ENCODE data around the gene TOP3B. TPM values are rescaled to one million over a fixed set of nuclear protein-coding genes. Genes with fewer than 3 reads are reported as not detected.

Gene TOP3B
- total RNA-seq, 2 donors from 2014 or later = 26.0 to 40.4 TPM

DNA sequence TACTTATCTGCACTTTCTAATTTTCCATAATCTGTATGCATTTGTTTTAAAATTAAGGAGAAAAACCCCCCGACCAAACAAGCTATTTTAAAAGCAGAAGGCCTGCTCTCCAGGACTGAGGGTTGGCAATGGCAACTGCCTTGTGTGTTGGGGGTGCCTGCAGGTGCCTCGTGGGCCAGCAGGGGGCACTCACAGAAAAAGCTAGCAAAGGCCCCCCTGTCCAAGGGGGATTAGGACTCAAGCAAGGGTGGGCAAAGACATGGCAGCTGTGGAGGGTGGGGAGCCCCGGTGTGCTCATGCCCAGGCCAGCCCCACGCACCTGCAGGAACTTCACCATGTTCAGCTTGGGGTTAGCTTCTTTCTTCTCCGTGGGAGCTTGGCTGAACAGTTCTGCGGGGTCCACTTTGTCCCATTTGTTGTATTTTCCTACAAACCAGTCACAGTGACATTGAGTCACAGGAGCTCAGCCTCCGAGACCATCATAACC lies 10.3 kb downstream of the TOP3B start:
- no peaks in the 10 kb centered on the region for H3K4me1 ChIP-seq (ENCODE audit: control insufficient read depth in 1 of 2, low read depth in 2 of 2)
- H3K4me3 ChIP-seq = no peak overlapping the region
- peaks cover 41% of the 10 kb centered on the region for H3K36me3 ChIP-seq
- H3K27ac ChIP-seq = no peak overlapping the region
- peak; percentile 67 for TF ChIP-seq CTCF (IDR thresholded peaks at IDR 0.05)
- ATAC-seq (ENCODE audit: insufficient number of reproducible peaks, low FRiP score, low read depth) = no peak
- DNase-seq (ENCODE audit: low spot score) = no peak
- H3K9me3 ChIP-seq = no peaks in the 10 kb centered on the region
- no peaks in the 10 kb centered on the region for H3K27me3 ChIP-seq (replicated peaks; ENCODE audit: insufficient read depth)

GRCh38 chr22:21971858-21972275 lies 10.7 kb downstream of the TOP3B start:
- DNase-seq (ENCODE audit: low spot score) = no peak
- Histone ChIP-seq H3K9me3 (no peaks in the 10 kb centered on the region), H3K4me3 (no peak overlapping the region), H3K4me1 (ENCODE audit: control insufficient read depth in 1 of 2, low read depth in 2 of 2) (no peaks in the 10 kb centered on the region), H3K27ac (no peak overlapping the region), H3K27me3 (replicated peaks; ENCODE audit: insufficient read depth) (no peaks in the 10 kb centered on the region), H3K36me3 (peaks cover 46% of the 10 kb centered on the region)
- no peak for TF ChIP-seq CTCF (IDR thresholded peaks at IDR 0.05)
- no peak for ATAC-seq (ENCODE audit: insufficient number of reproducible peaks, low FRiP score, low read depth)

DNA sequence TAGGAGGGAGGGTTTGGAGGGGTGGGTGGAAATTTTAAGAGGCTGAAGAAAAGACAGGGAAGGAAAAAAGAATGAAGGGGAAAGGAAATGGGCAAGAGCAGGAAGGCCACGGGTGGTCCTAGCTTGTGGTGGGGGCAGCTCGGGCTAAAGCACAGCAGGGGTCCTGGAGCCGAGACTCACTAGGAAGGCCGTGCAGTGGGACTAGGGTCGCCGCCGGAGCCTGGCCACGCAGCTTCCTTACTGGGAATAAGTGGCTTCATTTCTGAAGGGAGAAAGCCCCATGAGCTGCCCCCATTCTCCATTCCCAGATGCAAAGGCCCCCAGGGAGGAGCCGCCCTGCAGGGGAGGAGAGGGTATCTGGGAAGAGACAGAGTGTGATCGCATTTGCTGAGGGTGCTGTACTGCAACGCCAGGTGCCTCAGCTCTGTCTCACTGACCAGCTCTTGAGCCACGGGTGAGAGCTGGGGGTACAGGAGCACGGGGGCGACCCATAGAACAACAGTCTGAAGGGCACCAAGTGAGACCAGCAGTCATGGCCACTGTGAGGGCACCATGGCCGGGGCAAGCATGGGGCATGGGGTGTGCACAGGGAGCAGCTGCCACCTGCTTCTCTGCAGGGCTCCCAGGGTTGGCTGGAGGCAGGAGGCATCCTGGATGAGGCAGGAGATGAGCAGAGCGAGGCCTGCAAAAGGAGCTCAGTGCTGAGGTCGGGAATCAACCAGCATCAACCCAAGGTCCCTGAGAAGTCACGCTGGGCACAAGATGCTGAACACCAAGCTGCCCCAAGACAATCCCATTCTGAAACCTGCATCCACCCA lies 11.6 kb downstream of the TOP3B start:
- H3K27ac ChIP-seq = no peak overlapping the region
- no peak for ATAC-seq (ENCODE audit: insufficient number of reproducible peaks, low FRiP score, low read depth)
- no peaks in the 10 kb centered on the region for H3K9me3 ChIP-seq
- peaks cover 49% of the 10 kb centered on the region for H3K36me3 ChIP-seq
- no peak for TF ChIP-seq CTCF (IDR thresholded peaks at IDR 0.05)
- no peak overlapping the region for H3K4me3 ChIP-seq
- no peaks in the 10 kb centered on the region for H3K4me1 ChIP-seq (ENCODE audit: control insufficient read depth in 1 of 2, low read depth in 2 of 2)
- no peak for DNase-seq (ENCODE audit: low spot score)
- H3K27me3 ChIP-seq (replicated peaks; ENCODE audit: insufficient read depth) = no peaks in the 10 kb centered on the region

GRCh38 chr22:21970037-21970799 lies 12.4 kb downstream of the TOP3B start:
- Histone ChIP-seq H3K9me3 (no peaks in the 10 kb centered on the region), H3K4me3 (no peak overlapping the region), H3K27ac (no peak overlapping the region), H3K27me3 (replicated peaks; ENCODE audit: insufficient read depth) (no peaks in the 10 kb centered on the region), H3K4me1 (ENCODE audit: control insufficient read depth in 1 of 2, low read depth in 2 of 2) (no peaks in the 10 kb centered on the region), H3K36me3 (peaks cover 55% of the 10 kb centered on the region)
- no peak for TF ChIP-seq CTCF (IDR thresholded peaks at IDR 0.05)
- DNase-seq (ENCODE audit: low spot score) = no peak
- ATAC-seq (ENCODE audit: insufficient number of reproducible peaks, low FRiP score, low read depth) = no peak

DNA sequence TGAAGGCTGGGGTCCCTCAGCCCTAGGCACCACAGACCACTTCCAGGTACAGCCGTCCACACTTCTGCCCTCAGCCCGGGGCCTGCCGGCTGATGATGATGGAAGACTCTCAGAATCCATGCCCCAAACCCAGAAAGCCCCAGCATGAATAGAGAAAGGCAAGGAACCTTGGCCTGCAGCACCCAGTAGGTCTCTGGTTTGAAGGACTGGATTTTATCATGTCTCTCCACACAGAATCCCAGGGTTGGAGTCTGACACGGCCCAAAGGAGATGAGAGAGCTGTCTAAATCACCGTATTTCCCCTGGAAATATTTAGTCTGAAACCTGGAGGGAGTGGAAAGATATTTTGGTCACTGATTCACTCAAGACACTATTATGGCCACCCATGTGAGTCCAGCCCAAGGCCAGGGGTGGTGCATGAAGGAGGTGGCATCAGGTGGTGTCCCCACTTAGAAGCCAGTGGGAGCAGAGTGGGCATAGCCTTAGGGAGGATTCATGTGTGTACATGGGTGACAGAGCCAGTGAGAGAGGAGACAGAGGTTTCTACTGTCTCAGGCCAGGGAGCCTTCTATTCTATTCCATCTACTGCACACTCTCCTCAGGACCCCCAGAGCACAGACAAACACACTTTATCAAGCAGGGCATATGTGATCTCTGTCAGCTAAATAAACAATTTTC lies 14.0 kb downstream of the TOP3B start:
- Histone ChIP-seq H3K36me3 (peaks cover 54% of the 10 kb centered on the region), H3K27ac (no peak overlapping the region), H3K27me3 (replicated peaks; ENCODE audit: insufficient read depth) (no peaks in the 10 kb centered on the region), H3K4me3 (no peak overlapping the region), H3K9me3 (no peaks in the 10 kb centered on the region), H3K4me1 (ENCODE audit: control insufficient read depth in 1 of 2, low read depth in 2 of 2) (no peaks in the 10 kb centered on the region)
- DNase-seq (ENCODE audit: low spot score) (no peak), ATAC-seq (ENCODE audit: insufficient number of reproducible peaks, low FRiP score, low read depth) (no peak)
- no peak for TF ChIP-seq CTCF (IDR thresholded peaks at IDR 0.05)

All from thoracic aorta (tissue), 2 donors.